H9 (cell line): ENCODE data around the gene DDX24. TPM values are rescaled to one million over a fixed set of nuclear protein-coding genes. Genes with fewer than 3 reads are reported as not detected.

Experiments
- DNase-seq: peaks from one replicate; pipeline ENCODE4 v3.0.0-alpha.2; 2017
- H2AFZ ChIP-seq: one replicate; pipeline ENCODE4 v1.6.1; 2013; ENCODE audit warnings: mild to moderate bottlenecking, low read length, control low read depth, moderate library complexity
- H2AK5ac ChIP-seq: 2 replicates; pipeline ENCODE4 v1.6.1; 2013; ENCODE audit warnings: low read length, control low read depth, mixed read lengths; ENCODE audit not compliant: insufficient read length
- H2BK120ac ChIP-seq: one replicate; pipeline ENCODE4 v1.6.1; 2013; ENCODE audit warnings: low read depth, mild to moderate bottlenecking, low read length, control low read depth, inconsistent platforms; ENCODE audit not compliant: poor library complexity, severe bottlenecking
- H2BK12ac ChIP-seq: 2 replicates; pipeline ENCODE4 v1.6.1; 2013; ENCODE audit warnings: low read length, control low read depth, mixed read lengths, low read depth; ENCODE audit not compliant: insufficient read length
- H2BK15ac ChIP-seq: 2 replicates; pipeline ENCODE4 v1.6.1; 2013; ENCODE audit warnings: low read depth, low read length, control low read depth
- H2BK20ac ChIP-seq: one replicate; pipeline ENCODE4 v1.6.1; 2013; ENCODE audit warnings: low read depth, mild to moderate bottlenecking, low read length, control low read depth, inconsistent platforms; ENCODE audit not compliant: poor library complexity, severe bottlenecking
- H2BK5ac ChIP-seq: 2 replicates; pipeline ENCODE4 v1.6.1; 2013; ENCODE audit warnings: low read length, control low read depth, mixed read lengths; ENCODE audit not compliant: insufficient read length
- H3K14ac ChIP-seq: 2 replicates; pipeline ENCODE4 v1.6.1; 2013; ENCODE audit warnings: low read length, control low read depth; ENCODE audit not compliant: insufficient read depth
- H3K18ac ChIP-seq: 2 replicates; pipeline ENCODE4 v1.6.1; 2013; ENCODE audit warnings: low read depth, mild to moderate bottlenecking, mixed read lengths, low read length, control low read depth; ENCODE audit not compliant: insufficient read length
- H3K23ac ChIP-seq: 2 replicates; pipeline ENCODE4 v1.6.1; 2013; ENCODE audit warnings: low read length, control low read depth, mixed read lengths, low read depth; ENCODE audit not compliant: insufficient read length
- H3K23me2 ChIP-seq: 2 replicates; pipeline ENCODE4 v1.6.1; 2013; ENCODE audit warnings: low read depth, mild to moderate bottlenecking, mixed read lengths, low read length, control low read depth; ENCODE audit not compliant: insufficient read length, poor library complexity, severe bottlenecking
- H3K27ac ChIP-seq: 2 replicates; pipeline ENCODE4 v1.5.1; 2013; ENCODE audit warnings: low read length, control low read depth, mixed read lengths, low read depth; ENCODE audit not compliant: insufficient read length
- H3K27me3 ChIP-seq: 2 replicates; pipeline ENCODE4 v1.6.1; 2013; ENCODE audit warnings: low read length, control low read depth, inconsistent platforms; ENCODE audit not compliant: insufficient read depth
- H3K4ac ChIP-seq: 2 replicates; pipeline ENCODE4 v1.6.1; 2013; ENCODE audit warnings: low read depth, mild to moderate bottlenecking, control low read depth, inconsistent platforms, low read length, moderate library complexity
- H3K4me1 ChIP-seq: 2 replicates; pipeline ENCODE4 v1.6.1; 2013; ENCODE audit warnings: low read length, control low read depth, inconsistent platforms; ENCODE audit not compliant: insufficient read depth
- H3K4me2 ChIP-seq: 2 replicates; pipeline ENCODE4 v1.6.1; 2013; ENCODE audit warnings: low read length, control low read depth, mixed read lengths; ENCODE audit not compliant: insufficient read length, insufficient read depth
- H3K56ac ChIP-seq: 2 replicates; pipeline ENCODE4 v1.6.1; 2013; ENCODE audit warnings: low read depth, mild to moderate bottlenecking, mixed read lengths, low read length, control low read depth; ENCODE audit not compliant: insufficient read length
- H3K79me1 ChIP-seq: 2 replicates; pipeline ENCODE4 v1.6.1; 2013; ENCODE audit warnings: low read depth, mild to moderate bottlenecking, moderate library complexity, low read length, control low read depth, inconsistent platforms; ENCODE audit not compliant: insufficient read depth, poor library complexity, severe bottlenecking
- H3K79me2 ChIP-seq: 2 replicates; pipeline ENCODE4 v1.6.1; 2013; ENCODE audit warnings: low read length, control low read depth, inconsistent platforms; ENCODE audit not compliant: insufficient read depth
- H3K9ac ChIP-seq: 2 replicates; pipeline ENCODE4 v1.6.1; 2013; ENCODE audit warnings: low read length, control low read depth, mixed read lengths; ENCODE audit not compliant: insufficient read length; ENCODE audit errors: extremely low read depth
- H3K9me3 ChIP-seq: one replicate; pipeline ENCODE4 v1.6.1; 2013; ENCODE audit warnings: low read depth, low read length, inconsistent platforms; ENCODE audit not compliant: control insufficient read depth
- H3T11ph ChIP-seq: one replicate; pipeline ENCODE4 v1.6.1; 2013; ENCODE audit warnings: mild to moderate bottlenecking, low read length, control low read depth, inconsistent platforms
- H4K20me1 ChIP-seq: one replicate; pipeline ENCODE4 v1.6.1; 2013; ENCODE audit not compliant: control insufficient read depth, insufficient read length, insufficient read depth
- H4K5ac ChIP-seq: 2 replicates; pipeline ENCODE4 v1.6.1; 2013; ENCODE audit warnings: low read depth, mild to moderate bottlenecking, mixed read lengths, low read length, control low read depth; ENCODE audit not compliant: insufficient read length
- H4K8ac ChIP-seq: replicated peaks from 2 replicates; pipeline ENCODE4 v1.6.1; 2013; ENCODE audit warnings: low read length, control low read depth, mixed read lengths, low read depth; ENCODE audit not compliant: insufficient read length
- H4K91ac ChIP-seq: 2 replicates; pipeline ENCODE4 v1.6.1; 2013; ENCODE audit warnings: low read depth, mild to moderate bottlenecking, moderate library complexity, mixed read lengths, low read length, control low read depth; ENCODE audit not compliant: insufficient read length
- H3K27ac Mint-ChIP-seq, 3 experiments: 2 replicates in 2 of 3; 3 replicates in 1 of 3; pipeline ENCODE4 v1.8.0; 2020 to 2021; ENCODE audit warnings: mixed read lengths in 3 of 3, mild to moderate bottlenecking in 1 of 3, moderate library complexity in 1 of 3
- H3K27me3 Mint-ChIP-seq: 2 replicates; pipeline ENCODE4 v1.8.0; 2021; ENCODE audit warnings: low read depth, mild to moderate bottlenecking, moderate library complexity, mixed read lengths
- H3K36me3 Mint-ChIP-seq, 3 experiments: 2 replicates in 2 of 3; 3 replicates in 1 of 3; pipeline ENCODE4 v1.8.0; 2020 to 2021; ENCODE audit warnings: low read depth in 3 of 3, mixed read lengths in 3 of 3; ENCODE audit not compliant: insufficient read depth in 1 of 3
- H3K4me1 Mint-ChIP-seq, 2 experiments: 2 replicates each; pipeline ENCODE4 v1.8.0; 2020; ENCODE audit warnings: mixed read lengths in 2 of 2
- H3K4me3 Mint-ChIP-seq, 2 experiments: 2 replicates in 1 of 2; 3 replicates in 1 of 2; pipeline ENCODE4 v1.8.0; 2020 to 2021; ENCODE audit warnings: mild to moderate bottlenecking in 2 of 2, mixed read lengths in 2 of 2, moderate library complexity in 1 of 2
- H3K9me3 Mint-ChIP-seq, 2 experiments: 2 replicates in 1 of 2; 3 replicates in 1 of 2; pipeline ENCODE4 v1.8.0; 2020; ENCODE audit warnings: mild to moderate bottlenecking in 2 of 2, mixed read lengths in 2 of 2, moderate library complexity in 1 of 2
- WGBS: extraction: QIAGEN DNeasy Blood & Tissue Kit; methylation state at CpG from one replicate; pipeline ENCODE4 v1.1.7; 2013; ENCODE audit warnings: missing lambda C conversion rate, low lambda C conversion rate, mixed read lengths; ENCODE audit not compliant: insufficient read length; ENCODE audit errors: extremely low coverage; 5-methylcytosine and 5-hydroxymethylcytosine counted together
- total RNA-seq: library from RNA; stranded (reverse); gene quantifications from 2 replicates; pipeline ENCODE4 v1.2.1, GENCODE V29; 2021
- TF ChIP-seq, protein P1 (sequence below): fragments of 200-600 bp; sonication (generic); conservative IDR thresholded peaks from 3 replicates; pipeline ENCODE4 v1.8.0; 2021; ENCODE audit warnings: antibody characterized with exemption, mild to moderate bottlenecking

The DDX24 gene
- total RNA-seq, 1 experiment from 2014 or later = 172 TPM

DNA sequence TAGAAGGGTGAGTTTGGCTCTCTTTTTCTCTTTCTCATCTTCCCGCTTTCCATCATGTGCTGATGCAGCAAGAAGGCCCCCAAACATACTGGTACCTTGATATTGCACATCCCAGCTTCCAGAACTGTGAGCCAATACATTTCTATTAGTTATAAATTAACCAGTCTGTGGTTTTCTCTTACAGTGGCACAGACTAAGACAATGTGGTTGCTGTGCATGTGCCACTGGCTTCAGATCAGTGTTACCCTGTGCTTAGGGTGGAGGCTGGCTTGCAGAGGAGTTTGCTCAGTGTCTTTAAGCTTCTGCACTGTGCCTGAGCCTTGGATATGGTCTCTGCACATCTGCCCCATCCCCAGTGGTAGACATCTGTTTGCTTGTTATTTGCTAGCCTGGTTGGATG is 42.9 kb upstream of the DDX24 start:
- peak; percentile 8 for DNase-seq
- no peak overlapping the region for H2BK15ac ChIP-seq
- H3K23ac ChIP-seq = no peak overlapping the region
- Mint-ChIP-seq H3K27ac (no peak overlapping the region), H3K4me1 (peaks cover 5% of the 10 kb centered on the region in 2 experiments), H3K27me3 (peaks cover 33% of the 10 kb centered on the region), H3K9me3 (peaks cover 6 to 11% of the 10 kb centered on the region in 2 experiments; a peak in 2 of 5 replicates), H3K4me3 (no peak overlapping the region), H3K36me3 (no peaks in the 10 kb centered on the region)
- no peak overlapping the region for H2BK12ac ChIP-seq
- TF ChIP-seq, protein P1, sequence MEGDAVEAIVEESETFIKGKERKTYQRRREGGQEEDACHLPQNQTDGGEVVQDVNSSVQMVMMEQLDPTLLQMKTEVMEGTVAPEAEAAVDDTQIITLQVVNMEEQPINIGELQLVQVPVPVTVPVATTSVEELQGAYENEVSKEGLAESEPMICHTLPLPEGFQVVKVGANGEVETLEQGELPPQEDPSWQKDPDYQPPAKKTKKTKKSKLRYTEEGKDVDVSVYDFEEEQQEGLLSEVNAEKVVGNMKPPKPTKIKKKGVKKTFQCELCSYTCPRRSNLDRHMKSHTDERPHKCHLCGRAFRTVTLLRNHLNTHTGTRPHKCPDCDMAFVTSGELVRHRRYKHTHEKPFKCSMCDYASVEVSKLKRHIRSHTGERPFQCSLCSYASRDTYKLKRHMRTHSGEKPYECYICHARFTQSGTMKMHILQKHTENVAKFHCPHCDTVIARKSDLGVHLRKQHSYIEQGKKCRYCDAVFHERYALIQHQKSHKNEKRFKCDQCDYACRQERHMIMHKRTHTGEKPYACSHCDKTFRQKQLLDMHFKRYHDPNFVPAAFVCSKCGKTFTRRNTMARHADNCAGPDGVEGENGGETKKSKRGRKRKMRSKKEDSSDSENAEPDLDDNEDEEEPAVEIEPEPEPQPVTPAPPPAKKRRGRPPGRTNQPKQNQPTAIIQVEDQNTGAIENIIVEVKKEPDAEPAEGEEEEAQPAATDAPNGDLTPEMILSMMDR = no peak
- no peaks in the 10 kb centered on the region; the same call in 1 of the 2 replicates for H3K4me1 ChIP-seq
- H3K14ac ChIP-seq = no peak overlapping the region
- no peak overlapping the region for H3K9ac ChIP-seq
- H2BK5ac ChIP-seq = no peak overlapping the region
- no peaks in the 10 kb centered on the region for H3K79me2 ChIP-seq
- H2AK5ac ChIP-seq = no peak overlapping the region
- H3K18ac ChIP-seq = no peak overlapping the region
- H4K91ac ChIP-seq = no peak overlapping the region
- no peak overlapping the region for H3K56ac ChIP-seq
- H3K9me3 ChIP-seq = no peaks in the 10 kb centered on the region
- no peaks in the 10 kb centered on the region for H3K27me3 ChIP-seq
- no peak overlapping the region for H3T11ph ChIP-seq
- no peak overlapping the region for H4K5ac ChIP-seq
- H4K20me1 ChIP-seq = no peaks in the 10 kb centered on the region
- H3K27ac ChIP-seq = no peak overlapping the region
- no peak overlapping the region for H3K4me2 ChIP-seq
- H3K4ac ChIP-seq = no peak overlapping the region
- H3K79me1 ChIP-seq = no peaks in the 10 kb centered on the region
- no peak overlapping the region for H2BK120ac ChIP-seq
- H2AFZ ChIP-seq = no peak overlapping the region
- H3K23me2 ChIP-seq = peaks cover 1% of the 10 kb centered on the region
- H4K8ac ChIP-seq = no peak overlapping the region
- no CpG with 5 or more reads among the region's 1 CpG for WGBS
- H2BK20ac ChIP-seq = no peak overlapping the region
